HG02588 (cell line): ENCODE measurements around the gene GRIK4.

Source experiments
- ATAC-seq: cut with Tn5 transposase; IDR thresholded peaks from one replicate; pipeline ENCODE4 v1.9.1; 2021; ENCODE audit warnings: mild to moderate bottlenecking, moderate library complexity; ENCODE audit not compliant: unreplicated experiment

Gene GRIK4

DNA sequence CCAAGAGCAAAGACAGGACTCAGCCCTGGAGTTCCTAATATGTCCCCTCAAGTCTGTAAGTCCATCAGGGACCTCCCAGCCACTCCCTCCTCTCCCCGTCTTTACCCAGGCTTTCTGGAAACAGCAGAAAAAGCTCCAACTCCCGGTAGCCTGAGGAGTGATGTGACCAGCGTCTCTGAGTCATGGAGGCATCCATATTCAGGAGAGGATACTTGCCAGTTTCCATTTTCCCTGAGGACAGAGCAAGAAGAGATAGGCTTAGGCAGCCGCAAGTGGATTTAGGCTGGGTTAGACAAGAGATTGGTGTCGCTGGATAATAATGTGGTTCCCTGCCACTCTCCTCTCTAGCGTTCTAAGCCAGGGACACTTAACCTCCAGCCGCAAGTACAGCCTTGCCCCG is 206.6 kb downstream of the GRIK4 start:
- ATAC-seq: no peak

GRCh38 chr11:120719348-120719747 is 207.8 kb downstream of the GRIK4 start:
- ATAC-seq: no peak

DNA sequence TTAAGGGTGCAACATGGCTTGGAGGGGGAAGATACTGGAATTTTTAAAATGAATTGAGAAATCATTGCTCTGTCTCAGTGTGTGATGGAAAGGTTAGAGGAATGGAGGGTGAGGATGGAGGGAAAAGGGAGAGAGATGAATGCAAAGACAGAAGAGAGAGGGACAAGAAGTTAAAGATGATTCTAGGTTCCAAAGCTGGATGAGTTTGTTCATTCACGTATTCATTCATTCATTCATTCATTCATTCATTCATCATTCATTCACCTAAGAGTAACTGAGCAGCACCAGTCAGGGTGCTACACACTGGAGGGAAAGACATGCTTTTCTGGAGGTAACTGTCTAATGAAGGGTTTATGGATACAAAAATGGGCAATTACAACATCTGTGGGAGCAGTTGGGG is 209.2 kb downstream of the GRIK4 start:
- no peak for ATAC-seq

- ATAC-seq: no peak
These were observed 211.0 kb downstream of the GRIK4 start for GRCh38 chr11:120722524-120722923.

DNA sequence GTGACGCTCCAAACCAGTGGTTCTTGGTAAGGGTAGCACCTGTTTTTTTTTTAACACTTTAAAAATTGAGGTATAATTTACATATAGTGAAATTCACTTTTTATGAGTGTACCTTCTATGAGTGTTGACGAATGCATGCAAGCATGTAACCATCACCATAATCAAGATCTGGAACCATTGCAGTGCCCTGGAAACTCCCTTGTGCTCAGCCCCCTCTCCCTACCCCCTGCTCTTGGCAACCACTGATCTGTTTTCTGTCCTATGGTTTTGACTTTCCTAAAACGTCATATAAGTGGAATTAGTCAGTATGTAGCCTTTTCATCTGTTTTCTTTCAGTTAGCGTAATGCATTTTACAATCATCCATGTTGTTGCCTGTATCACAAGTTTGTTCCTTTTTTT is 212.2 kb downstream of the GRIK4 start:
- no peak for ATAC-seq

DNA sequence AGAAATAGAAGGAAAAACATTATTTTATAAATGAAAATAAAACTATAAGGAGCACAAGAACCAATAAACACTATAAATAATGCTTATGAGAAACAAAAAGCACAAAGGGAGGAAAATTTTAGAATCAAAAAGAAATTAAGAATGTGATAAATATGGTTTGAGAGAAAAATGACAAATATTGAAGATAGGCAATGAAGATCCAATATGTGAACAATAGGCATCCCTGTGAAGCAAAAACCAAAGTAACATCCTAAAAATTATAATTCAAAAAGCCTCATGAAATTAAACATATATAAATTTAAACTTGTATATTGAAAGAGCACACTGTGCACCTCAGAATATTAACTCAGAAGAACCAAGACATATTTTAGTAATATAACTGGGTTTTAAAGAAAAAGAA is 216.2 kb downstream of the GRIK4 start:
- ATAC-seq: no peak

GRCh38 chr11:120735035-120735434 is 223.5 kb downstream of the GRIK4 start:
- ATAC-seq: no peak

GRCh38 chr11:120738516-120739046 is 227.0 kb downstream of the GRIK4 start:
- ATAC-seq: no peak

- ATAC-seq: no peak
These were observed 228.2 kb downstream of the GRIK4 start for GRCh38 chr11:120739780-120740179.

GRCh38 chr11:120740380-120740779 is 228.8 kb downstream of the GRIK4 start:
- no peak for ATAC-seq

GRCh38 chr11:120744016-120744994 is 232.8 kb downstream of the GRIK4 start:
- no peak for ATAC-seq

DNA sequence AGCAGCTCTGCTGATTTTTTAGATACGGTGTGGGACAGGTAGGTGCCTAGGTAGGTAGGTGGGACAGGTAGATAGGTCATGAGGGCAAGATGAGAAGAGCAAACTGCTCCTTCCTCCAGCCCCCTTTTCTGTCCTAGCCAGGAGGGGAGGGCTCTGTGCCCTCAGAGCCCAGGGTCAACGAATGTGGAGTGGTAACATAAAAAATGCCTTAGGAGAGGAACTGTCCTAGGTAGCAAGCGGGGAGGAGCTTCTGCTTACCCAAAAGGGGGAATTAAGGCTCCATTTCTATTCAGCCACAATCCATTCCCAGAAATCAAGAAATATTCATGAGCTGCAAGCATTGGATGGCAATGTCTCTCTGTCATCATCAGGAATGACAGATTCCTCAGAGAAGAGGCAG is 234.8 kb downstream of the GRIK4 start:
- ATAC-seq: no peak

DNA sequence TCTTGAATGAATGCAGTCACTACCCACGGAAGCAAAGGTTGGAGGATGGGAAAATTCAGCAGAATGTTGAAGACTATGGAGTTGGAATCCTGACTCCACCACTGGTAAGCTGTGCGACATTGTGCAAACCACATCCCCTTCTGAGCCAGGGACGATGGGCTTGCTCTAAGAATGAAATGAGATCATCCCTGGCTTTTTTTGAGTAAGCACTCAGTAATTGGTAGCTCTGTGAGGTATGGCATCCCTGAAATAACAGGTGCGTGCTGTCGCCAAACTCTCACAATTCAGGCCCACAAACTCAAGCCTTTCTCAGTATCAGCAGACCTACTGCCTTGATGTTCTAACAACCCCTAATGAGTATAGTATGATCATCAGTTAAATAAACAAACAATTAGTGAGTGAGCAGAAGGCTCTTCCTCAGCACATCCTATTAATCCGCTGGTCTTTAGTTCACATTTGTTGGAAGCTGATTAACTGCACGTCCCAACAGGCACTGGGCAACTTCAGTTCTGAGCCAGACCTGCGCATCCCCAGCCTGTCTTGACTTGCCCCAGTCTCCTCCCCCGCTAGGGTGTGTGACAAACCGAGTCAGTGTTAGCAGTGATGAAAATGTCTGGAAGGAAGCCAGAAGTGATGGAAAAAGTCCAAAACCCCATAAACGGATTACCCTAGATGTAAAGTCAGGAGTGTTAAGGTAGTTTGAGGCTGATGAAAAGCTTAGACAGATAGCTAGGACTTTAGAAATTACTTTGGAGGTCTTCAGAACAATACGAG is 235.5 kb downstream of the GRIK4 start:
- ATAC-seq: no peak

- ATAC-seq: no peak
These were observed 236.6 kb downstream of the GRIK4 start for GRCh38 chr11:120747850-120748814.

GRCh38 chr11:120749395-120749794 is 237.8 kb downstream of the GRIK4 start:
- no peak for ATAC-seq

- ATAC-seq: no peak
These were observed 239.3 kb downstream of the GRIK4 start for GRCh38 chr11:120750647-120751549.

GRCh38 chr11:120751550-120751949 is 240.0 kb downstream of the GRIK4 start:
- no peak for ATAC-seq

GRCh38 chr11:120752668-120753067 is 241.1 kb downstream of the GRIK4 start:
- no peak for ATAC-seq

GRCh38 chr11:120756931-120757330 is 245.4 kb downstream of the GRIK4 start:
- no peak for ATAC-seq
